Spleen (tissue), 11 donors: ENCODE measurements around the gene PTPRT. TPM values are rescaled to one million over a fixed set of nuclear protein-coding genes. Genes with fewer than 3 reads are reported as not detected.

Source experiments
- DNase-seq: peaks from one replicate; pipeline ENCODE4 v3.0.0-alpha.2; 2020
- H3K27ac ChIP-seq, 8 donors: fragments of 200-600 bp; sonication (generic) in 7 of 8; 1 replicate in 4 of 8; 2 replicates in 4 of 8; pipeline versions ENCODE4 v1.5.0 to v1.8.0; 2016 to 2021; ENCODE audit warnings: inconsistent platforms in 4 of 8, mild to moderate bottlenecking in 4 of 8, moderate library complexity in 1 of 8
- H3K27me3 ChIP-seq, 7 donors: fragments of 200-600 bp; sonication (generic) in 6 of 7; replicated peaks in 1 of 7; 1 replicate in 4 of 7; 2 replicates in 3 of 7; pipeline versions ENCODE4 v1.5.0 to v1.8.0; 2016 to 2021; ENCODE audit warnings: inconsistent platforms in 3 of 7, mild to moderate bottlenecking in 1 of 7
- H3K36me3 ChIP-seq, 6 donors: fragments of 200-600 bp; sonication (generic) in 5 of 6; 1 replicate in 4 of 6; 2 replicates in 2 of 6; pipeline versions ENCODE4 v1.5.0 to v1.8.0; 2016 to 2021; ENCODE audit warnings: inconsistent platforms in 2 of 6
- H3K4me1 ChIP-seq, 6 donors: fragments of 200-600 bp; sonication (generic) in 5 of 6; 1 replicate in 3 of 6; 2 replicates in 3 of 6; pipeline versions ENCODE4 v1.5.0 to v1.8.0; 2016 to 2021; ENCODE audit warnings: inconsistent platforms in 3 of 6
- H3K4me3 ChIP-seq, 8 donors: fragments of 200-600 bp; sonication (generic) in 7 of 8; 1 replicate in 4 of 8; 2 replicates in 4 of 8; pipeline versions ENCODE4 v1.5.0 to v1.8.0; 2016 to 2021; ENCODE audit warnings: inconsistent platforms in 4 of 8, mild to moderate bottlenecking in 4 of 8, moderate library complexity in 2 of 8
- H3K9me3 ChIP-seq, 8 donors: fragments of 200-600 bp; sonication (generic) in 7 of 8; 1 replicate in 4 of 8; 2 replicates in 4 of 8; pipeline versions ENCODE4 v1.5.0 to v1.8.0; 2016 to 2021; ENCODE audit warnings: inconsistent platforms in 4 of 8
- POLR2A ChIP-seq, 3 donors: fragments of 450-650 bp; IDR thresholded peaks; one replicate each; pipeline ENCODE4 v1.5.1; 2017; ENCODE audit warnings: antibody characterized with exemption in 3 of 3, mild to moderate bottlenecking in 1 of 3
- POLR2AphosphoS5 ChIP-seq, 3 donors: sonication (generic); formaldehyde crosslinking; IDR thresholded peaks; one replicate each; pipeline ENCODE4 v1.5.1; 2017; ENCODE audit warnings: antibody characterized with exemption in 3 of 3
- WGBS, 5 donors: extraction: QIAGEN DNeasy Blood & Tissue Kit in 3 of 5; methylation state at CpG; one replicate each; pipeline versions ENCODE4 v1.1.5 to v1.1.7; 2013 to 2018; 5-methylcytosine and 5-hydroxymethylcytosine counted together
- intact Hi-C: fragments of 100-400 bp; cut with DNase I; formaldehyde crosslinking; loops from one replicate; pipeline ENCODE4 v1.15.0; 2023; ENCODE audit warnings: low total_unique reads
- polyA plus RNA-seq, 3 donors: library from polyadenylated mRNA; stranded (reverse); fragments of 200-250 nt; gene quantifications; one replicate each; pipeline ENCODE4 v1.2.1, GENCODE V29; 2013
- total RNA-seq, 7 donors: library from RNA; depleted of rRNA in 3 of 7; stranded (reverse); fragments of >200 nt in 3 of 7; fragmentation: NEBNext Ultra II Directional in 4 of 7; extraction: Animal tissue kit (Norgen Biotek cat#: 25700) in 4 of 7; gene quantifications; one replicate each; pipeline versions ENCODE4 v1.1.0 to v1.2.1, GENCODE V29; 2016 to 2021
- TF ChIP-seq, protein P1 (sequence below), 11 experiments: fragments of 200-600 bp in 7 of 11; fragments of 450-650 bp in 4 of 11; sonication (generic) in 4 of 11; IDR thresholded peaks in 8 of 11; conservative IDR thresholded peaks in 3 of 11; 1 replicate in 7 of 11; 2 replicates in 4 of 11; pipeline versions ENCODE4 v1.4.0 to v1.8.0; 2016 to 2021; ENCODE audit warnings: antibody characterized with exemption in 11 of 11, inconsistent platforms in 4 of 11, mild to moderate bottlenecking in 1 of 11
- donor health status: healthy with polysubstance abuse.
- donor health status: DM: no; HTN: no; CAD: no; lungs with moderate emphysema.
- donor health status: DM: no; HTN: no; CAD: no.
- donor health status: Bipolar disorder and iron deficiency.
- donor health status: healthy.
- donor health status: DM: no; HTN: no; CAD: no.
- donor health status: DM: yes; HTN: yes; CAD: no.

PTPRT gene
- total and polyA plus RNA-seq, 10 donors = 0.02 to 4.7 (median 1.2) TPM

DNA sequence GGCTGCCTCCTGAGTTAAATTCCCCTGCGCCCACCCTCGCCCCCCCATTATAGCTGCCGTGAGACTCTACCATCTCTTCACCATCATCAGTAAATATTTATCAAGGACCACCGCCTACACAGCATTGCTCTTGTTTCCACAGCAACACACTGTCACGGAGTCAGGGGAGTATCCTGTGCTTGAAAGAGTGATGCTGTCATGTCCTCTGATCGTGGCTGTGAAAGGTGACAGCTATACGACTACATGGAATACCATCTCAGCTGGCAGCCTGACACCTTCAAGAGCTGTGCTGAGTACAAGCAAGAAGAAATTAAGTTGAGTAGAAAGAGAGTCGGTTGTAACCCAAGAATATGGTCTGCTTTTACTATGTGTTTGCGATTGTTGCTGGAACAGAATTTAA is 3.4 kb downstream of the PTPRT start:
- H3K4me1 ChIP-seq = peaks cover 0 to 26% (median 13%) of the 10 kb centered on the region in 6 donors
- no peak overlapping the region for H3K4me3 ChIP-seq
- H3K36me3 ChIP-seq = no peaks in the 10 kb centered on the region
- H3K9me3 ChIP-seq = no peaks in the 10 kb centered on the region
- TF ChIP-seq POLR2AphosphoS5 (IDR thresholded peaks at IDR 0.05) (no peak), POLR2A (IDR thresholded peaks at IDR 0.05) (no peak)
- TF ChIP-seq, protein P1, sequence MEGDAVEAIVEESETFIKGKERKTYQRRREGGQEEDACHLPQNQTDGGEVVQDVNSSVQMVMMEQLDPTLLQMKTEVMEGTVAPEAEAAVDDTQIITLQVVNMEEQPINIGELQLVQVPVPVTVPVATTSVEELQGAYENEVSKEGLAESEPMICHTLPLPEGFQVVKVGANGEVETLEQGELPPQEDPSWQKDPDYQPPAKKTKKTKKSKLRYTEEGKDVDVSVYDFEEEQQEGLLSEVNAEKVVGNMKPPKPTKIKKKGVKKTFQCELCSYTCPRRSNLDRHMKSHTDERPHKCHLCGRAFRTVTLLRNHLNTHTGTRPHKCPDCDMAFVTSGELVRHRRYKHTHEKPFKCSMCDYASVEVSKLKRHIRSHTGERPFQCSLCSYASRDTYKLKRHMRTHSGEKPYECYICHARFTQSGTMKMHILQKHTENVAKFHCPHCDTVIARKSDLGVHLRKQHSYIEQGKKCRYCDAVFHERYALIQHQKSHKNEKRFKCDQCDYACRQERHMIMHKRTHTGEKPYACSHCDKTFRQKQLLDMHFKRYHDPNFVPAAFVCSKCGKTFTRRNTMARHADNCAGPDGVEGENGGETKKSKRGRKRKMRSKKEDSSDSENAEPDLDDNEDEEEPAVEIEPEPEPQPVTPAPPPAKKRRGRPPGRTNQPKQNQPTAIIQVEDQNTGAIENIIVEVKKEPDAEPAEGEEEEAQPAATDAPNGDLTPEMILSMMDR (IDR thresholded peaks at IDR 0.05 in 8 of 11, conservative IDR thresholded peaks at IDR 0.05 in 3 of 11) = no peak
- intact Hi-C loops = loop anchor here (5.0 kb wide), 1 partner anchor 984 kb away; no protein-coding TSS in a partner anchor
- no peak overlapping the region for H3K27ac ChIP-seq
- 57 to 65% (median 60%) methylated on average over 9 of the region's 9 CpGs for WGBS, 5 donors
- no peak for DNase-seq
- H3K27me3 ChIP-seq = peaks cover 0 to 64% (median 37%) of the 10 kb centered on the region in 7 donors

DNA sequence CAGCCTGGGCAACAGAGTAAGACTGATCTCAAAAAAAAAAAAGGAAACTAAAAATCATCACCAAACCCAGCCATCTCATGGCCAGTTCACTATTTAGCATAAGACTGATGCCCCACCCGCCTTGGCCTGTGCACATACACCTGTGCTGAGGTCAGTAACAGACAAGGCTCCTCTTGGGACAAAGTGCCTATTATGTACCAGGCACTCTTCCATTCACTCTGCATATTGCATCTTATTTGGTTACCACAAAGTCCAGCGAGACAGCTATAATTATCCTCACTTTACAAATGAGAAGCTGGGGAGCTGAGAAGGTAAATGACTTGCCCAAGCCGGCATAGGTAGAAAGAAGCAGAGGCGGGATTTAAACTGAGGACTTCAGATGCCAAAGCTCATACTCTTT is 3.8 kb downstream of the PTPRT start:
- Histone ChIP-seq H3K9me3 (no peaks in the 10 kb centered on the region), H3K36me3 (no peaks in the 10 kb centered on the region), H3K4me1 (peaks cover 0 to 26% (median 13%) of the 10 kb centered on the region in 6 donors), H3K27me3 (peaks cover 0 to 60% (median 33%) of the 10 kb centered on the region in 7 donors), H3K27ac (no peak overlapping the region), H3K4me3 (no peak overlapping the region)
- WGBS, 5 donors = 73 to 86% (median 78%) methylated on average over 4 of the region's 4 CpGs
- intact Hi-C loops = loop anchor here (5.0 kb wide), 1 partner anchor 984 kb away; no protein-coding TSS in a partner anchor
- TF ChIP-seq, protein P1 (IDR thresholded peaks at IDR 0.05 in 8 of 11, conservative IDR thresholded peaks at IDR 0.05 in 3 of 11) = no peak
- TF ChIP-seq POLR2A (IDR thresholded peaks at IDR 0.05) = no peak
- no peak for TF ChIP-seq POLR2AphosphoS5 (IDR thresholded peaks at IDR 0.05)
- no peak for DNase-seq

DNA sequence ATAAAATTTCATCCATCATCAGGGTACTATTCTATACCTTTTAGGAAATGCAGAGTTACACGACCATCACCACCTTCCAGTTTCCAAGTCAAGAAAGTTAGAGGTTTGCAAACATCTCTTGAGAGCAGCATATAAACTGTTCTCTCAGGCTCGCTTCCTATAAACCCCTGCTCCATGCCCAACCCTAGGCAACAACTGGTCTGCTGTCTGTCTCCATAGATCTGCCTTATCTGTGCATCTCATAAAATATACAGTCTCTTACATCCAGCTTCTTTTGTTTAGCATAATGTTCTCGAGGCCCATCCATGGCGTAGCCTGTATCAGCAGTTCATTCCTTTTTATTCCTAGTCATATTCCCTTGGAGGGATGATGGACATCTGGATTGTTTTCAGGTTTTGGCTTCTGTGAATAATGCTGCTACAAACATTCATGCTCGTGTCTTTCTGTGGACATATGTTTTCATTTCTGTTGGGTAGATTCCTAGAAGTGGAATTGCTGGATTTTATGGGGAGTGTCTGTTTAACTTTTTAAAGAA is 6.1 kb downstream of the PTPRT start:
- Histone ChIP-seq H3K4me1 (peaks cover 0 to 11% (median 7%) of the 10 kb centered on the region in 6 donors), H3K27me3 (peaks cover 0 to 38% (median 13%) of the 10 kb centered on the region in 7 donors), H3K9me3 (no peaks in the 10 kb centered on the region), H3K27ac (no peak overlapping the region), H3K36me3 (no peaks in the 10 kb centered on the region), H3K4me3 (no peak overlapping the region)
- intact Hi-C loops = no loop called here
- no peak for TF ChIP-seq POLR2AphosphoS5 (IDR thresholded peaks at IDR 0.05)
- TF ChIP-seq POLR2A (IDR thresholded peaks at IDR 0.05) = no peak
- TF ChIP-seq, protein P1 (IDR thresholded peaks at IDR 0.05 in 8 of 11, conservative IDR thresholded peaks at IDR 0.05 in 3 of 11) = no peak
- 53 to 65% (median 62%) methylated on average over 5 of the region's 5 CpGs for WGBS, 5 donors
- DNase-seq = no peak

DNA sequence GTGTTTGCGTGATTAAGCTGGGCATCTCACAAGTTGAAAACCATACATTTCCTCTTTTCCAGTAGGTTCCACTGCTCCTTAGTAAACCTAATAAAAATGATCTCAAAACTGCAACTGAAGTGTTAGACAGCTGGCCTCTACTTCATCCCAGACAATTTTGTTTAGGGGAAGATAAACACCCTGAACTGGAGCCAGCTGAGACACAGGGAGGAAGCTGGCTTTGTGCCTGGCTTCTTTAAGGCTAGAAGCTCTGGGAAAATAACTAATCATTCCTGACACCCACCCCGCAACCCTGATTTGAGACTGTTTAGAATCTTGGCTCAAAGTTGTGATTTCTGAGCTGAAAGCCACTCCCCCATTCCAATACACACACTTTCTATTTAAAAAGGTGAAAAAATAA is 11.6 kb downstream of the PTPRT start:
- WGBS, 5 donors = 34 to 47% (median 44%) methylated on average over 2 of the region's 2 CpGs
- DNase-seq = no peak

More for the DNA sequence above, 11.6 kb downstream of the PTPRT start:
- Histone ChIP-seq H3K9me3 (peaks cover 0 to 11% (median 0%) of the 10 kb centered on the region in 8 donors), H3K4me1 (no peaks in the 10 kb centered on the region), H3K27ac (no peak overlapping the region), H3K27me3 (no peaks in the 10 kb centered on the region), H3K36me3 (no peaks in the 10 kb centered on the region), H3K4me3 (no peak overlapping the region)
- intact Hi-C loops = no loop called here
- TF ChIP-seq POLR2A (IDR thresholded peaks at IDR 0.05) (no peak), POLR2AphosphoS5 (IDR thresholded peaks at IDR 0.05) (no peak)
- TF ChIP-seq, protein P1 (IDR thresholded peaks at IDR 0.05 in 8 of 11, conservative IDR thresholded peaks at IDR 0.05 in 3 of 11) = no peak
